IPS-NIHi7 (cell line): Measurements from ENCODE around the gene RIN2.
A peak's percentile ranks its signal among the peaks of the same experiment; 100 is the strongest.

Experiments
- DNase-seq: peaks from one replicate; pipeline ENCODE4 v3.0.0; 2012; ENCODE audit warnings: mixed read lengths; ENCODE audit errors: extremely low spot score

RIN2 gene

DNA sequence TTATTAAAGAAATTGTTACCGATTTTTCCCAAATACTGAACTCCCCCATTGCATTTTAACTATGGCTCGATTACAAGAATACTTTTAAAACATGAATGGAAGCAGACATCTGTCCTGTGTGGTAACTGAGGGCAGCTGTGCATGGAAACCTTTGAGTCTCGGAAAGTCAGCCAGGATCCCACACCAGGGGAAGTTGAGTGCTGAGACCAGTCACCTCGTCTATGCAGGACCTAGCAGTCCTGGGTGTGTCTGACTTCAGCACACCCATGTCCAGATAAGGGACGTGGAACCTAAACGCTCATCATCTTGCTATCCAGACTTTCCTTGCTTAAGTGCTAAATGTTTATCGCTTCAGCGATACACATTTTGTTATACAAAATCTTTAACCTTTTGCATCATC lies 6.1 kb downstream of the RIN2 start:
- DNase-seq: no peak

DNA sequence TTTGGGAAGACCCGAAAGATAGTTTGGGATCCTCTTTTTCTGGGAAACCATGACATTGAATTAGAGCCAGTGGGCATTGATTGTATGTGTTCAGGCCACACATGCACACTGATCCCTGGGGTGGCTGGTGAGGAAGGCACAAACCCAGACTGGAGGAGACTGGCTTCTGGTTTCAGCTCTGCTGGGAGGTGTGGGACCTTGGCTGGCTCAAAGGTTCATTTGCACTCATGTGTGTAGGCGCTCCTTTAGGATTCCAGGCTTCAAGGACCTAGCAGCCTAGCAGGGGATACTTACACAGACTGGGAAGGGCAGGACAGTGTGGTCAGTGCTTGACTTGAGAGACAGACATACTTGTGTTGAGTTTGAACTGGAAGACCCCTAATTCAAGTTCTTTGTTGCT lies 7.2 kb downstream of the RIN2 start:
- no peak for DNase-seq

DNA sequence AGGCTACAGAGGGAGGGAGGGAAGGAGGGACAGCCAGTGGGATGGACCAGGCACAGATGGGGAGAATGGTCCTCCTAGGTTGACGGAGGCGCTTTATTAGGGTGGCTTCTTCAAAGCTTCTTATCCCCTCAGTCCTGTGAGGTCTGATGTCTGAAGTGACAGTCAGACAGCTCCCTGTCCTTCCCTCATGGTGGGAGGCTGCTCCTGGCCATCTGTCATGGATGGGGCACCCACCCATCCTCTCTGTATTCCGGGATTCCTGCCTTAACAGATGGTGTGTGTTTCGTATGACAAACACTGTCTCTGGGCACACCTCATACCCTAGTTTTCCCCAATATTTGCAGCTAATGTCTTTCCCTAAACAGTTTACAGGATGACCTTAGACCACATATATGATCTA lies 7.9 kb downstream of the RIN2 start:
- no peak for DNase-seq

- DNase-seq: no peak
Measured at GRCh38 chr20:19767070-19767469, 9.0 kb downstream of the RIN2 start.

DNA sequence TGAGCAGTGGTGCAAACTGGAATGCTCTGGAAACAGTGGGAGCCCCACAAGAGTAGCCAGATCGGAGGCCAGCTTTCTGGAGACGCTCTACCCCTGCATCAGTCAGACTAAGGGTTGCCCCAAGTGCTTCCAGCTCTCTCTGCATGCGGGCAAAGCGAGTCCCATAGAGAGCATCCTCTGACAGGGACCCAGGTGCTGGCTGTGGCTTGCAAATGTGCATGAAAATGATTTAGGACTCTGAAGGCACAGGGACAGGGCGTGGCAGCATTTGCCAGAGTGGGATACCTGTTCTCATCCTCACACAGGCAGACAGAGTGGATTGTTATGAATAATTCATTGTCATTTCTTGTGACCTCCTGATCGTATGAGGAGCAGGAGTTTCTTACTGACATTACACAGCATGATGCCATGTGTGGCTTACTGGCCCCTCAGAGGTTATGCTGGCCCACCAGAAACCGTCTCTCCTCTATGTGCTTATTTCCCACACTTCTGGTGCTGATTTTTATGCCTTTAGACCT lies 10.3 kb downstream of the RIN2 start:
- DNase-seq: no peak

DNA sequence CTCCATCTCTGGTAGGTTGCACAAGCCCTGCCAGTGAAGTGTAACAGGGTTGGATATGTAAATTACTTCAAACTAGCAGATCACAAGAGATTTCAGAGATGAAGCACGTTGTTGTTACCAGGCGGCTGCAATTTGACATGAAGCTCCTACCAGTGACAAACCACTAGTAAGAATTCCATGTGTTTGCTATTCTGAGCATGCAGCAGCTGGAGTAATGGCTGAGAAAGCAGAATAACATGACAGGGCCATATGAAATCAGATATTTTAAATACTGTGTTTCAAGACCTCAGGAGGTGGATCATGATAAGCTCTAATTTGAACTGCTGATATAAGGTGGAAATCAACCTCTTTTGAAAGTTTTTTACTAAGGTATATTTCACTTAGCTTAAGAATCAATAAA lies 11.4 kb downstream of the RIN2 start:
- DNase-seq: no peak

DNA sequence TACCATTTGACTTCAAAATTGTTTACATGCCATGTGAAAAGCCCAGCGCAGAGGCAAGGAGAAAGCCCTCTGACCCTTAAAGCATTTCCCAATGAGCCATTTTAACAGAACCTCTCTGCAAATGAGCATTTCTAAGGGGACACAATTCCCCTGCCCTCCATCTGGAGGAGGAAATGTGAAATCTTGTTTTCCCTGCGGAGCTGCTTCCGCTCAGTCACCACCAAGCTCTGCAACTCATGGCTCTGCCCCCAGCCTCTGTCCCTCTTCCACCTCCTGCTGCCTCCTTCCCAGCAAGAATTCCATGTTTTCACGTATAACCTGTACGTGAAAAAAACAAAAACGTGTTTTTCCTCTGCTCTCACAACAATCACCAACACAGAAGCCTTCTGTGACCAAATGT lies 12.3 kb downstream of the RIN2 start:
- peak; percentile 38 for DNase-seq

DNA sequence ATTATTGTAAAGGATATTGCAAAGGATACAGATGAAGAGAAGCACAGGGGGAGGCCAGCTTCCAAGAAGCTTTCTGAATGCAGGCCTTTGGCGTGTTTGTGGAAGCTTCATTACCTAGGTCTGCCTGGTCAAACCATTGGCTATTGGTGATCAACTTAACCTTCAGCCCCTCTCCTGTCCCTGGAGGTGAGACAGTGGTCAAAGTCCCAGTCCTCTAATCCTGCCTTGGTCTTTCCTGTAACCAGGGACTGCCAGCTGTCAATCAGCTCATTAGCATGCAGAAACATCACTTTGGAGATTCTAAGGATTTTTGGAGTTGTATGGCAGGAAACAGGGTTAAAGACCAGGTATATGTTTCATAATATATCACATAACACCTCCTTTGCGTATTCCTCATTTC lies 13.0 kb downstream of the RIN2 start:
- DNase-seq: no peak

GRCh38 chr20:19773471-19773870 lies 15.4 kb downstream of the RIN2 start:
- no peak for DNase-seq

DNA sequence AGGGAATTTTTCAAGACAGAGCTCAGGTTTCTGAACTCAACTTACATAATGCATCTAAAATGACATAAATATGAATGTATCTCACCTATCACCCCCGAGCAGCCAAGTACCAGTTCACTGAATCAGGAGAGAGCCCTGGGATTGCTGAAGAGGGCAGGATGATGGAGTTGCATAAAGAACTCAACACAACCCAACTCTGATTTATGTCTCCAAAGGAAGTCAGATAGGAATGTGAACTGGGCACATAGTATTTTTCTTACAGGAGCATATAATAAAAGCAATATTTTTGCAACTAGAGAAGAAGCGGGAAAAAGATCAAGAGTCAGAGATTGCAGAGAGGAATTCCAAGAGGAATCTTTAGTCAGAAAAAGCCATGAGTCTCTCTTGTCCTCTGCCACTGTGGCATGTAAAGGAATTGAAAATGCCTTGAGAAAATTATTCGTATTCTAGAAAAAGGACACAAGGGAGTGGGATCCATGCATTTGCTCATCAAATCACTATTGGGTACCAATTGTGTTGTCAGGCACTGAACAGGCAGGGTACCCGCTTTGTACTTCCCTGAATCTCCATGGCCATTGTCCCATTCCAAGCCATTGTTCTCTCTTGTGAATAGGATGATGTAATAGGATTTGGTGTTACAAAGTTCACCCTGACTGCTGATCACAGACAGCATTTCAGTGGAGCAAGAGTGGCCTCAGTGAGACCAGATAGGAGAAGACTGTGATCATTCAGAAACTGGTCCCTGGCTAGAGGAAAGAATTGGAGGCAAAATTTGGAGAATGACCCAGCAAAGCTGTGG lies 16.3 kb downstream of the RIN2 start:
- DNase-seq: no peak

DNA sequence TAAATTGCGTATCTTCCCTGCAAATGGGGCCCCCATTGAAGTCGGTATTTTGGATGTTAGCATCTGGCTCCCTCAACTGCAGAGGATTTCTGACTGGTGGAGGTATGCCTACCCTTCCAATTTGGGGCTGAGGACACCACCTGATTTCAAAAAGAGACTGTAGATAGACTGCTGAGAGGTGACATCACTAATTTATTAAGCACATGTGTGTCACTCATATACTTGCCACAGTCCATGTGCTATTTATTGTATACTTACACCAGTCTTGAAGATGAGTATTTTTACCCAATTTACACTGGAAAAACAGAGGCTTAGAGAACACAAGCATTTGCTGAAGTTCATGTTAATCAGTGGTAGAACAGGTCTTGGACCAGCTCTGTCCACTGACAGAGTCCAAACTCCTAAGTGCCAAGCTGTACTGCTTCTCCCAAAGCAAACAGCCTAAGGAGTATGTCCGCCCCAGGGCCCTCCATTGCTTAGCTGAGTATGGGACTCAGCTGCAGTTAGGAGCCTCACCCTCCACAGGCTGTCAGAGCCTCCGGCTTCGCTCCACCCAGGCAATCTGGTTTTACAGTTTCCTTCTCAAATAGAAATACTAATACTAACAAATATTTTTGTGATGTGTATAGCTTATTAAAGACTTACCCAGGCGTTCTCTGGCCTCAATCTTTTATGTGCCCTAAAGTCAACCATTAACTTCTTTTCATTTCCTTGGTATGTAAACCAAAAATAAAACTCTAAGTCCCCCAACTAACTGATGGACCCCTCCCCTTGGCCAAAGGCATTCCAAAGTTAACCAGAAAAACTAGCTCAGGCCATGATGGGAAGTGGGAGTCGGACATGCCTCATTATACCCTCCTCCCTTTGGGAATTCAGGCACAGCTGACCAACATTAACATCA lies 17.5 kb downstream of the RIN2 start:
- DNase-seq: no peak

DNA sequence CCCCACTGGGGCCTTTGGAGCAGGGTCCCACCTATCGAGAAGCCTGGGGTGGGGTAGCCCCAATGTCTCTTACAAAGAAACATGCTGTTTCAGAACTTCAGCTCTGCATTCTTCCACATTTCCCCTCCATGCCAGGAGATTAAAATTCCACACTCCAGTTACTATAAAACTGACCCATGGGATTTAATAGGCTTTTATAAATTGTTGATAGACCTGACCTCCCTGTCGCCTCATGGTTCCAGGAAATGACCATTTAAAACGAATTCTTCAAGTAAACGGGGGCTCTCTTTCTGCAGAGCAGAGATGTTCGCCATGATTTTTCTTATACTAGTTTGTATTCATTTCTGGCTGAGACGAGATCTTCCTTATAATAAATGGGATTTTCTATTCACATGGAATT lies 19.3 kb downstream of the RIN2 start:
- DNase-seq: no peak

GRCh38 chr20:19777981-19778380 lies 19.9 kb downstream of the RIN2 start:
- DNase-seq: no peak

DNA sequence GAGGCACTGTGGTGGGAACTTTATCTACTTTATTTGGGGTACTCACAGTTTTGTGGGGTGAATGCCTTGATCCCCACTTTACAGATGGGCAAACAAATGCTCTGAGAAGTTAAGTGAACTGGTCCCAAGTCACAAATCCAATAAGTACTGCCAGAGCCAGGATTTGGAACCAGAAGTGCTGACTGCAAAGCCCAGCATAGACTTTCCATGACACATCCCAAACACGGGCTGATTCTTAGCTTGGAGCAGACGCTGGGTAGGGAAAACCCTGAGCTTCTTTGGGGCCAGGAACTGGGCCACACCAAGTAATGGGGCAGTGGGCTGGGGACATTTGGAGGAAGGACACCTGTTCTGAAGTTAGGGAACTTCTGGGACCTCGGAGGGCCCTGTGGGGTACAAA lies 20.3 kb downstream of the RIN2 start:
- no peak for DNase-seq

DNA sequence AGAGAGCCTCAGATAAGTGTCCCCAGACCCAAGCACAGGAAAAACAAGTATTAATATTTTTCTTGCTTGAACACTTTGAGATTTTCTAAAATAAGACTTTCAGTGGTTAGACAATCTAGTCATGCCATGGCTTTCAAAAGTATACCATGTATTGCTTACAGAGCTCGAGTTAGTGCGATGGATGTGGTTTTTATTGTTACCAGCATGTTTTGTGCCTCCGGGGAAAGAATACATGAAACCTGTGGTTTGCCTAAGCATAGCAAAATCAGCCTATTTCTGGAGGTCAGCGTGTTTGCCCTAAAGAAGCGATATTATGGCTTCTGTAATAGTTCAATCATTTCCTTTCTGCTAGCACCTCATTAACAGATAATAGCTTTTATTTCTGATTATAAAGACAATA lies 21.6 kb downstream of the RIN2 start:
- no peak for DNase-seq

DNA sequence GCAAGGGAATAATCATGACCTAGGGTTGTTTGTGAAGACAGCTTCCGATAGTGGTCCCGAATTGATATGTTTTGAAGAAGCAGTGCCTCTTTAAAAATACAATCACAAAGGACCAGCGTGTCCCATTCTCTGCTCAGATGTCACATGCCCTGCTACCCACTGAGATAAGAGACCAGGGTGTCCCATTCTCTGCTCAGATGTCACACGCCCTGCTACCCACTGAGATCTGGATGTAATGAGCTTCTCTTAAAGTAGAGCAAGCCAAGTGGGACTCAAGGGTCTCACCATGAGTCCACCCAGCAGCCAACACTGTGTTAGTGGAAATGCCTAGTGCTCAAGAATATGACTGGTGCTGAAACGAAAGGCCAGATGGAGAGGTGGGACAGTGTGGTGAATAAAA lies 22.2 kb downstream of the RIN2 start:
- no peak for DNase-seq

GRCh38 chr20:19781235-19781634 lies 23.2 kb downstream of the RIN2 start:
- DNase-seq: no peak

DNA sequence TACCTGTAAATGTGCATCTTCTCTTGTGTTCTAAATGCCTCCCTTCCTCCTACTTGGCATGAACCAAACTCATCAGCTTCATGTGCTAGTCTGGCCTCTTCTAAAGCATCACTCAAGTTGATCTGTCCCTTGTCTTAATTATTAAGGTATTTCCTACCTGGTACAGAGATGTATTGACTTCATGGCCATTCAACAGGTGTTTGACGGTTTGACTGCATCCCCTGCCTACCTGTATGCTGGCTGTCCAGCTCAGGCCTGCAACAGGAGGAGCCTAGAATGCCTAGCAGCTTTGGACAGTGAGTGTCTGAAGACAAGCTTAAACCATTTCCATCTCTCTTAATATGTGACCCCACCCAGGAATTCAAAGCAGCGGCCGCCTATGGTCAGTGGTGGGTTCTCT lies 24.6 kb downstream of the RIN2 start:
- DNase-seq: no peak

GRCh38 chr20:19783966-19784401 lies 25.9 kb downstream of the RIN2 start:
- no peak for DNase-seq

GRCh38 chr20:19784511-19785172 lies 26.6 kb downstream of the RIN2 start:
- DNase-seq: peak; percentile 65

DNA sequence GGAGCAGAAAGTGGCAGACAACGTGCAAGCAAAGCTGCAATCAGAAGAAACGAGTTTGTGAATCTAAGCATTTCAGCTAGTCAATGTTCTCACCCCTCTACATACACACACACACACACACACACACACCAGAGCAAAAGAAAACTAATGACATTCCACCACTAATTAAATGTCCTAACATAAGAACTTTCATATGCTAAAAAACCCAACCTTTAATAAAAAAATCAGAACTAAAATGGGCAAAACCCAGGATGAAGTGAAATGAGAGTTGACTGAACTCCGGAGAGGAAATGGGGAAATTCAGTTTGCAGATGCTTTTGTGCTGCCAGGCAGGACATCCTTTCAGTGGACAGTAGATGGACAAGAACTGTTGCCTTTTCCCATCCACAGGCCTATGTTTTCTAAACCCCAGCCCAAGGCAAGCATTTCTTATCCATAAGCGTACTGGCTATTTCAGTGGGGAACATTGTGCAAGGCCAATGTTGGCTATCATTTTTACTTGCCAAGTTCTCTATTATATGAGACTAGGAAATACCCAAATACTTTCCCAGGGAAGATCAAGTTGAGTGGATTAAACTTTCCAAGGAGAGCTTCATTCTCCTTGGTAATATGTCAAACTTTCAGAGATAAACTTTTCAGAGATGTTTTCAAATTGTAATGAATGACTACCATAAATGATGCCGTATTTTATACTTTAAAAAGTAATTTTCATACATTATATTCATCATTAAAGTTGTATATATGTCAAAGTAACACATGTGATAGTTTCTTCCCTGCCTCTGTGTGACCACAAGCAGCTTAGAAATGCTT lies 27.3 kb downstream of the RIN2 start:
- DNase-seq: no peak

DNA sequence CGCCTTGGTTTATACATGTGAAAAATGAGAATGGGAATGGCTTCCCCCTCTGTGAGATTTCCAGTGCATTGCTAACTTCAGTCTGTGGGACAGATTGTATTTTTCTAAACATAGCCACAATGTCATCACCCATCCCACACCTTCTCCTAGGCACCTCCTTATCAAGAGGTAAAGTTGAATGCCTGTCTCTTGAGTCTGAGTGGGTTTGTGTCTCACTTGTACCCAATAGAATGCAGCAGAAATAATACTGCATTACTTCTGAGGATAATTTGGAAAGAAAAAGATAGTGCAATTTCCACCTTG lies 27.9 kb downstream of the RIN2 start:
- DNase-seq: no peak
